Lung (tissue), 12 donors: Measurements from ENCODE around the gene SLC28A1. TPM values are rescaled to one million over a fixed set of nuclear protein-coding genes. Genes with fewer than 3 reads are reported as not detected.

Experiments used
- ATAC-seq: fragments of 200-7000 bp; cut with Tn5 transposase; one replicate; pipeline ENCODE4 v1.9.1; 2020; ENCODE audit warnings: moderate number of reproducible peaks; ENCODE audit not compliant: insufficient read depth, low FRiP score
- DNase-seq, 3 donors: peaks; one replicate each; pipeline ENCODE4 v3.0.0-alpha.2; 2013 to 2017
- H3K27ac ChIP-seq, 2 donors: one replicate each; pipeline ENCODE4 v1.5.1; 2013; ENCODE audit warnings: mild to moderate bottlenecking in 2 of 2, moderate library complexity in 2 of 2, control low read depth in 1 of 2, inconsistent platforms in 1 of 2, low read depth in 1 of 2, low read length in 1 of 2
- H3K27me3 ChIP-seq, 3 donors: one replicate each; pipeline ENCODE4 v1.5.1; 2013; ENCODE audit warnings: low read length in 2 of 3; ENCODE audit not compliant: control insufficient read depth in 3 of 3, insufficient read depth in 3 of 3
- H3K36me3 ChIP-seq, 4 donors: one replicate each; pipeline ENCODE4 v1.5.1; 2013; ENCODE audit warnings: low read length in 4 of 4, mild to moderate bottlenecking in 1 of 4, moderate library complexity in 1 of 4; ENCODE audit not compliant: control insufficient read depth in 4 of 4, insufficient read depth in 4 of 4
- H3K4me1 ChIP-seq, 5 donors: one replicate each; pipeline ENCODE4 v1.5.1; 2013; ENCODE audit warnings: low read length in 5 of 5, mild to moderate bottlenecking in 2 of 5, moderate library complexity in 1 of 5; ENCODE audit not compliant: control insufficient read depth in 5 of 5, insufficient read depth in 5 of 5
- H3K4me3 ChIP-seq: one replicate; pipeline ENCODE4 v1.5.1; 2013; ENCODE audit warnings: mild to moderate bottlenecking, control low read depth, moderate library complexity
- H3K9ac ChIP-seq, 2 donors: one replicate each; pipeline ENCODE4 v1.5.1; 2013; ENCODE audit warnings: low read length in 2 of 2, control low read depth in 1 of 2; ENCODE audit not compliant: insufficient read depth in 1 of 2
- H3K9me3 ChIP-seq, 4 donors: one replicate each; pipeline ENCODE4 v1.5.1; 2013; ENCODE audit warnings: low read length in 3 of 4, mild to moderate bottlenecking in 1 of 4, moderate library complexity in 1 of 4; ENCODE audit not compliant: control insufficient read depth in 4 of 4, insufficient read depth in 3 of 4
- WGBS, 2 donors: extraction: QIAGEN DNeasy Blood & Tissue Kit; methylation state at CpG; one replicate each; pipeline ENCODE4 v1.1.7; 2013; 5-methylcytosine and 5-hydroxymethylcytosine counted together
- polyA plus RNA-seq, 2 donors: library from polyadenylated mRNA; stranded (reverse); fragments of 200-250 nt; gene quantifications; one replicate each; pipeline ENCODE4 v1.2.1, GENCODE V29; 2013
- total RNA-seq, 2 donors: library from RNA; depleted of rRNA in 1 of 2; stranded (reverse); fragments of >200 nt in 1 of 2; gene quantifications; one replicate each; pipeline ENCODE4 v1.2.1, GENCODE V29; 2014 to 2021
- TF ChIP-seq, protein P1 (sequence below): IDR thresholded peaks from 2 replicates; pipeline ENCODE4 v1.5.1; 2012; ENCODE audit warnings: mild to moderate bottlenecking; ENCODE audit errors: control extremely low read depth, extremely low read depth
- donor health status: control.
- donor health status: control.
- donor health status: Bipolar disorder and iron deficiency.
- donor health status: healthy.
- donor health status: DM: yes; HTN: yes; CAD: no.

Gene SLC28A1
- total and polyA plus RNA-seq, 4 donors = 0.06 TPM; not detected in 3

DNA sequence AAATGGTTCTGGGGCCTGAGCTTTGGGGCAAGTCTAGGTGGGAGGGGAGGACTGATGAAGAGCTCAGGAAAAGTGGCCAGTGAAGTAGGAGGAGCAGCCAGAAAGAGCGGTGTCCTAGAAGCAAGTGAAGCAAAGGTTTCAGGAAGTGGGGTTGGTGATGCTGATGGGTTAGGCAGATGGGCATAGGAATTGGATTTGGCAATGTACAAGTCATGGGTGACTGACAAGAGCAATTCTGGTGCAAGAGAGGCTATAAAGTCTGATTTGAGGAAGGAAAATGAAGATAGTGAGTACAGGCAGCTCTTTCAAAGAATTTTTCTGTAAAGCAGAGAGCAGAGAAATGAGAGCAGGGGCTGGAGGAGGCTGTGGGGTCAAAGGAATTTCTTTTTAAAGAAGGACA lies 47.6 kb upstream of the SLC28A1 start:
- no peaks in the 10 kb centered on the region for H3K9me3 ChIP-seq
- 31 to 84% methylated on average over 1 of the region's 1 CpG for WGBS, 2 donors
- H3K36me3 ChIP-seq = peaks cover 0 to 2% (median 0%) of the 10 kb centered on the region in 4 donors
- H3K4me3 ChIP-seq = no peak overlapping the region
- DNase-seq (no peak), ATAC-seq (no peak)
- TF ChIP-seq, protein P1, sequence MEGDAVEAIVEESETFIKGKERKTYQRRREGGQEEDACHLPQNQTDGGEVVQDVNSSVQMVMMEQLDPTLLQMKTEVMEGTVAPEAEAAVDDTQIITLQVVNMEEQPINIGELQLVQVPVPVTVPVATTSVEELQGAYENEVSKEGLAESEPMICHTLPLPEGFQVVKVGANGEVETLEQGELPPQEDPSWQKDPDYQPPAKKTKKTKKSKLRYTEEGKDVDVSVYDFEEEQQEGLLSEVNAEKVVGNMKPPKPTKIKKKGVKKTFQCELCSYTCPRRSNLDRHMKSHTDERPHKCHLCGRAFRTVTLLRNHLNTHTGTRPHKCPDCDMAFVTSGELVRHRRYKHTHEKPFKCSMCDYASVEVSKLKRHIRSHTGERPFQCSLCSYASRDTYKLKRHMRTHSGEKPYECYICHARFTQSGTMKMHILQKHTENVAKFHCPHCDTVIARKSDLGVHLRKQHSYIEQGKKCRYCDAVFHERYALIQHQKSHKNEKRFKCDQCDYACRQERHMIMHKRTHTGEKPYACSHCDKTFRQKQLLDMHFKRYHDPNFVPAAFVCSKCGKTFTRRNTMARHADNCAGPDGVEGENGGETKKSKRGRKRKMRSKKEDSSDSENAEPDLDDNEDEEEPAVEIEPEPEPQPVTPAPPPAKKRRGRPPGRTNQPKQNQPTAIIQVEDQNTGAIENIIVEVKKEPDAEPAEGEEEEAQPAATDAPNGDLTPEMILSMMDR = no peak
- H3K27ac ChIP-seq = peak overlapping the region in 1 of 2 donors; percentile 88
- H3K9ac ChIP-seq = no peak overlapping the region
- peaks cover 0 to 31% (median 0%) of the 10 kb centered on the region in 5 donors for H3K4me1 ChIP-seq
- no peaks in the 10 kb centered on the region for H3K27me3 ChIP-seq

DNA sequence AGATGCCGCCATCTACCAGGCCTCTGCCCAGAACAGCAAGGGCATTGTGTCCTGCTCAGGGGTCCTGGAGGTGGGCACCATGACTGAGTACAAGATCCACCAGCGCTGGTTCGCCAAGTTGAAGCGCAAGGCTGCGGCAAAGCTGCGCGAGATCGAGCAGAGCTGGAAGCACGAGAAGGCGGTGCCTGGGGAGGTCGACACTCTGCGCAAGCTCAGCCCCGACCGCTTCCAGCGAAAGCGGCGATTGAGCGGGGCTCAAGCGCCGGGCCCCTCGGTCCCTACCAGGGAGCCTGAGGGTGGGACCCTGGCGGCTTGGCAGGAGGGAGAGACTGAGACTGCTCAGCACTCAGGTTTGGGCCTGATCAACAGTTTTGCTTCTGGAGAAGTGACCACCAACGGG lies 44.7 kb upstream of the SLC28A1 start:
- Histone ChIP-seq H3K27ac (peak overlapping the region in 1 of 2 donors; percentile 98), H3K27me3 (no peaks in the 10 kb centered on the region), H3K9ac (no peak overlapping the region), H3K36me3 (peaks cover 0 to 2% (median 0%) of the 10 kb centered on the region in 4 donors), H3K9me3 (no peaks in the 10 kb centered on the region), H3K4me1 (peaks cover 0 to 16% (median 0%) of the 10 kb centered on the region in 5 donors), H3K4me3 (no peak overlapping the region)
- 98% methylated on average over 23 of the region's 23 CpGs for WGBS, 2 donors
- TF ChIP-seq, protein P1 = no peak
- DNase-seq (no peak), ATAC-seq (no peak)

DNA sequence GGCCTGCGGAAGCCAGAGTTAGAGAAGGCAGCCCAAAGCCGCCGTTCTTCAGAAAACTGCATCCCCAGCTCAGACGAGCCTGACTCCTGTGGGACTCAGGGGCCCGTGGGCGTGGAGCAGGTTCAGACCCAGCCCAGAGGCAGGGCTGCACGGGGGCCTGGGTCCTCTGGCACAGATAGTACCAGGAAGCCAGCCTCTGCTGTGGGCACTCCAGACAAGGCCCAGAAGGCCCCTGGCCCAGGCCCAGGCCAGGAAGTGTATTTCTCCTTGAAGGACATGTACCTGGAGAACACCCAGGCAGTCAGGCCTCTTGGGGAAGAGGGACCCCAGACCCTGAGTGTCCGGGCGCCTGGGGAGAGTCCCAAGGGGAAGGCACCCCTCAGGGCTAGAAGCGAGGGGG lies 44.2 kb upstream of the SLC28A1 start:
- ATAC-seq (no peak), DNase-seq (no peak)
- Histone ChIP-seq H3K4me3 (no peak overlapping the region), H3K27ac (peak overlapping the region; percentile 73 to 98), H3K9ac (no peak overlapping the region), H3K9me3 (no peaks in the 10 kb centered on the region), H3K4me1 (peaks cover 0 to 16% (median 0%) of the 10 kb centered on the region in 5 donors), H3K27me3 (no peaks in the 10 kb centered on the region), H3K36me3 (peaks cover 0 to 2% (median 0%) of the 10 kb centered on the region in 4 donors)
- TF ChIP-seq, protein P1 = no peak
- WGBS, 2 donors = 88 to 92% methylated on average over 10 of the region's 10 CpGs

DNA sequence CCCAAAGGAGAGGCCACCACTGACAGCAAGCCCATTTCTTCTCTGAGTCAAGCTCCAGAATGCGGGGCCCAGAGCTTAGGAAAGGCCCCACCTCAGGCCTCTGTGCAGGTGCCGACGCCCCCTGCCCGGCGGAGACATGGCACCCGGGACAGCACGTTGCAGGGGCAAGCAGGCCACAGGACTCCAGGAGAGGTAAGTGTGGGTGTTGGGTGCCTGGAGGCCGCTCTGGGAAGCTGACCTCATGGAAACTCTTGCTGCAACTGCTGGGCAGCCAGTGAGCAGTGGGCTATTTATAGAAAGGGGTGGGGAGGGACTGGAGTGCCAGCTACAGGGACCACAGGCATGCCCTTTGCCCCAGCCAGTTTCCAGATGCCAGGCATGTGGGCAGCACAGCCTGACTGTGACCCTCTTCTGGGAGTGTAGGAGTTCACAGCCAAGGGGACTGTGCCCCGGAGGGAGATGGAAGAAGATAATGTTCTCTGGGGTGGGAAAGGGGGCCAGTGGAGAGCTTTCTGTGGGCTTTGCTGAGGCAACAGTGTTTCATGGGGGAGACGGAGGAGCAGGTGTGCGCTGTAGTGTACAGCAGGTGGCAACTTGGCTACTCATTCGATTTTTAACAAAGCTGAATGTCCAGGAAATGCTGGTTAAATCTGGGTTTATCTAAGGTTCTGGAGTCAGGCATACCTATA lies 43.6 kb upstream of the SLC28A1 start:
- no peak overlapping the region for H3K9ac ChIP-seq
- peaks cover 0 to 2% (median 0%) of the 10 kb centered on the region in 4 donors for H3K36me3 ChIP-seq
- H3K9me3 ChIP-seq = no peaks in the 10 kb centered on the region
- H3K27ac ChIP-seq = peak overlapping the region; percentile 73 to 98
- no peak overlapping the region for H3K4me3 ChIP-seq
- H3K27me3 ChIP-seq = no peaks in the 10 kb centered on the region
- TF ChIP-seq, protein P1 = no peak
- DNase-seq (no peak), ATAC-seq (peak; percentile 77)
- H3K4me1 ChIP-seq = peaks cover 0 to 16% (median 0%) of the 10 kb centered on the region in 5 donors
- WGBS, 2 donors = 67 to 84% methylated on average over 12 of the region's 12 CpGs
